ENCODE data around the gene TRPM2.

TRPM2 gene

DNA sequence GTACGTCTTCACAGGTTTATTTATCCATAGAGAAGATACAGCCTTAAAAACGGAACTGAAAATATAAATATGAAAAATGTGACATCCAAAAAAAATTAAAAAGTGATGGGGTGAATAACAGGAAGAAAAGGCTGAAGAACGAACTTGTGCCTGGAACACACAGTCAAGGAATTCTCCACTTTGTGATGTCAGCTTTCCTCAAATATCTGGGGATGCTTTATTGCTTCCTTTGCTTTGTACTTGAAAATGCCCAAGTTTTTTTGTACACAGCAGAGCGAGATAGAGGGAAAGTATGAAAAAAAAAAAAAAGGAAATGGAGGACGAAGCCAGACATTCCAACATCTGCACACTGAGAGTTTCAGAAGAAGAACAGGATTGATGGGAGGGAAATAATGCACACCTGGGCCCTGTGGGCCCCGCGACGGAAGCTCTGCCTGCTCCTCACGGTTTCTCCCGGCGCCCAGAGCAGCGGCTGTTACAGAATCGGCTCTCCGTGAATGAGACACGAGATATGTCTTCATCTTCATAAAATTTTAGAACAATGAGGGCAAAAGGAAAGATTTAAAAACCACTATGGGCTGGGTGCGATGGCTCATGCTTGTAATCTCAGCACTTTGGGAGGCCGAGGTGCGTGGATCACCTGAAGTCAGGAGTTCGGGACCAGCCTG, 91.9 kb downstream of the TRPM2 start:
- DNase-seq: no peak

DNA sequence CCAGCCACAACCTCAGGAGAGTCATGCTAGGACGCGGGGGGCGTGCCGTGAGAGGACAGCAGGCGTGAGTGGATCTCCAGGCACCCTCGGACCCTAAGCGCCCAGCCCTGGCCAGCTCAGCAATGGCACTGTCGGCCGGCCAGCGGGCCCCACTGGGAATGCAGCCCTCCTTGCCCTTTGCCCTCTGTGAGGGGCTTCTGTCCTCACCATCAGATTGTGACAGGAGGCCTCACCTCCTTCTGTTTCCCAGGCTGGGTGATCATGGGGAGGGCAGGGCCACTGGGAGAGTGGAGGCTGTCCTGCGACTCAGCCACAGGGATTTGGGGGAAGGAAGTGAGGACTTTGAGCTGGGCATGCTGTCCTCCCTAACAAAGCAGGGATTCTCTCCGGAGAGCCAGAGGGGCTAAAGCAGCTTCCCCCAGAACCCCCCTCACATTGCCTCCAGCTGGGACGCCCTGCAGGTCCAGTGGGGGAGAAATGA, 95.3 kb downstream of the TRPM2 start:
- DNase-seq: no peak

DNA sequence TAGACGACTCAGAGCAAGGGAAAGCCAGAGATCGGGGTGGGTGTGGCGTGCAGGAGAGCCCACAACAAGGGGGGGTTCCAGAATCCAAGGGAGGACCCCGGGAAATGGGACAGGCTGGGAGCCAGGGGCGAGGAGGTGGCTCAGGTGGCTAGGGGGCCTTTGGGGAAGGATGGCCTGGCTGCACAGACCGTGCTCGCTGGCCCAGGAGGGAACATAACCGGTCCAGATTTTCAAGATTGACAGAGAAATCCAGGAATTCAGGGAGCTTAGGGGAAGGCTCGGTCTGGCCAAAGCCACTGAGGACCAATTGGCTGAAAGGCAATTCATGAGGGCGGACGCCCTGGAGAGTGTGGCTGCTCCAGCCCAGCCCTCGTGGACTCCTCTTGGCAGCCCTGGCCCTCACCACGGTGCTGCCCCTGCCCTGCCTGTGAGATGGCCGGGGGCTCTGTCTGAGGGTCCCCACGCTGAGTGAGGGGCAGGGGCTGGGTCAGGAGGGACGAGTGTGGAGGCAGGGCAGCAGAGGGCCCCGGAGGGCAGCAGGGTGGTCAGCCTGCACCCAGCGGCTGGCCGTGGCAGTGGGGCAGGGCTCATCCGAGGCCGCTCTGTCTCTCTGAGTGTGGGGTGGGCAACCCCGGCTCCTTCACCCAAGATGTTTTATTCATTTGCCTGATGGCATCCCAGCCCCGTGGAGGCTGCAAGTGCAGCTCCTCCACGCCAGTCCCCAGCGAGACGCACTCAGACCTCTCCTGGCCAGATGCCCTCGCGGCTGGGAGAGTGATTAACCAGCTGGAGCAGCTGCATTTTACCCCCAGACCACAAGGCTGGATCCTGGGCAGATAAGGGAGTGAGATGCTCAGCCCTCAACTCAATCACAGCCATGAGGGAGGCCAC, 96.3 kb downstream of the TRPM2 start:
- DNase-seq: no peak

DNA sequence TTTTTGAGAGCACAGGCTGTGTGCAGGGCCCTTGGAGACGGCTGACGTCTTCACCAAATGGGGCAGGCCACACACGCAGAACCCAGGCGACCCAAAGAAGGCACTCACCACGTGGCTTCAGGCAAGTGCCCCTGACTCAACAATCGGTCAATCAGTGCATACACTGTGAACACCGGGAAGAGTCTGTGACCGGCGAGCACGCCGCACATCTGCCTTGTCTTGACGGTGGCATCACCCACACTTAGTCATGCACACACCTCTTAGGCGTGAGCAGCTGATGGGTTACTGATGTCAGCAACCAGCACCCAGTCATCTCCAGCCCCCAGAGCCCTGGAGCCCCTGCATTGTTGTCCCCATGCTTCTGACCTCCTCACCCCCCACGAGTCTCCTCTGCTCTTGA, 97.0 kb downstream of the TRPM2 start:
- no peak for DNase-seq

DNA sequence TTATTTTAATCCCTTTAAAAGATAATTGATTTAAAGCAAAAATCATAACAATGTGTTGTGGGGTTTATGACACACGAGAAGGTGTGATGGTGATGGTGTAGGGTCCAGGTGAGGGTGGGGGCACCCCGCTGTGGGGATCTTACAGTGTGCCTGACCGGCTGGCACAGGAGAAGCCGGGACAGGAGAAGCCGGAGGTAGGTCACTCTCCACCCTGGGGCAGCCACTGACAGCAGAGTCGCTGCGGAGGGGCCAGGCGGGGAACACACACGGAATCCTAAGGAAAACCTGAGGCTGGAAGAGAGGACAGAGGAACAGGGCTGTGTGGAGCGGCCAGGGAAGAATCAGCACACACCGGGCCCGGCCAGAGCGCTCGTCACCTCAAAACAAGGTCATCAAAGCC, 97.6 kb downstream of the TRPM2 start:
- no peak for DNase-seq

DNA sequence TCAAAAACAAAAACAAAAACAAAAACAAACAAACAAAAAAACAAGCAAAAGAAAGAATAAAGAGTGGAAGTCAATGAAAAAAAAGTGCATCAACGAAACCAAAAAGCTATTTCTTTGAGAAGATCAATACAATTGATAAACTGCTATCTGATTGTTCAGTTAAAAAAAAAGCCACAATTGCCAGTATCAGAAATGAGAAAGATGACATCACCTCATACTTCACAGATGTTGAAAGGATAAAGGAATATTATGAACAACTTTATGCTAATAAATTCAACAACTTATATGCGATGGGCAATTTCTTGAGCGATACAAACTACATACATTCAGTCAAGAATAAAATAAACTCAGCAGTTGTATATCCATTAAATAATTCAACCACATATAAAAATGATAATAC, 99.7 kb downstream of the TRPM2 start:
- DNase-seq: no peak

DNA sequence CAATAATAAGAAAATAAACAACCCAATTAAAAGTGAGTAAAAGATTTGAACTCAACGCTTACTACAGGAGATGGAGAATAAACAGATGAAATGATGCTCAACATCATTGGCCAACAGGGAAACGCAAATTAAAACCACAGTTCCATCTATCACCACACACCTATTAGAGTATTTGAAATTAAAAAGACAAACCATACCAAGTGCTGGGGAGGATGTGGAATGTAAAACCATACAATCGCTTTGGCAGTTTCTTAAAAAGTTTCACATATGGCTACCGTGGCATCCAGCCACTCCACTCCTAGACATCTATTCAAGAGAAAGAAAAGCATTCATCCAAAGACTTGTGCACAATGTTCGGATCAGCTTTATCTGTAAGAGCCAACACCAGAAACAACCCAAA, 100.6 kb downstream of the TRPM2 start:
- DNase-seq: no peak

DNA sequence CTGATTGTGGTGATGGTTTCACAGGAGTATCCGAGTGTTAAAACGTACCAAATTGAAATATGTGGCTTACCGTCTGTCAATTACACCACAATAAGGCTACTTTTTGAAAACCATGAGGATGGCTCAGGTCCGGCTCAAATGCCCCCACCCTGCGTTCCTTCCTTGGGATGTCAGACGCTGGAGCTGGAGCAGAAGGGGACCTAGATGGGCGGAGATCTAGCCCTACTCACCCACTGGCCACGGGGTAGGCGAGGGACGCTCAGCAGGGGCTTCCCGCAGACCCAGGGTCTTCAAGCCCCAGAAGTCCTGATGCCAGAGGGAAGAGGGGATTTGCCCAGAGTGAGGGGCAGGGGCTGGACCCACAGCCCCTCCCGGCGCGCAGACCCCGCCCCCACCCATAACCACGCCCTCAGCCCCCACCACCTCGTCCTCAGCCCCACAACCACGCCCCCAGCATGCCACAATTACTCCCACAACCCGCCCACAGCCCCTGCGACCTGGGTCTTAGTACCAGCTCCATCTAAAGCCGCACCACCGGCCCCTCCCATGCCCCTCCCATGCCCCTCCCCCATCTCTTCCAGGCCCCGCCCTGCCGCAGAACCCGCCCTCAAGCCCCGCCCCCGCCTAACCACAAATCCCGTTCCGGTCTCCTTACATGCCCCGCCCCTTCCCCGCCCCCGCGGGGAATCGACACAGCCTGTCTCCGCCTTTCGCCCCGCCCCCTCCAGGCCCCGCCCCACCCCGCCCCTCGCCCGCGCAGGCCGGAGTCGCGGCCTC, 101.5 kb downstream of the TRPM2 start, which contains the start of gene LRRC3:
TSS of gene LRRC3 (plus strand) at position 764 of the 777 bp plus-strand sequence. CDS start 1,135 bp downstream, outside the sequence.
- no peak for DNase-seq

DNA sequence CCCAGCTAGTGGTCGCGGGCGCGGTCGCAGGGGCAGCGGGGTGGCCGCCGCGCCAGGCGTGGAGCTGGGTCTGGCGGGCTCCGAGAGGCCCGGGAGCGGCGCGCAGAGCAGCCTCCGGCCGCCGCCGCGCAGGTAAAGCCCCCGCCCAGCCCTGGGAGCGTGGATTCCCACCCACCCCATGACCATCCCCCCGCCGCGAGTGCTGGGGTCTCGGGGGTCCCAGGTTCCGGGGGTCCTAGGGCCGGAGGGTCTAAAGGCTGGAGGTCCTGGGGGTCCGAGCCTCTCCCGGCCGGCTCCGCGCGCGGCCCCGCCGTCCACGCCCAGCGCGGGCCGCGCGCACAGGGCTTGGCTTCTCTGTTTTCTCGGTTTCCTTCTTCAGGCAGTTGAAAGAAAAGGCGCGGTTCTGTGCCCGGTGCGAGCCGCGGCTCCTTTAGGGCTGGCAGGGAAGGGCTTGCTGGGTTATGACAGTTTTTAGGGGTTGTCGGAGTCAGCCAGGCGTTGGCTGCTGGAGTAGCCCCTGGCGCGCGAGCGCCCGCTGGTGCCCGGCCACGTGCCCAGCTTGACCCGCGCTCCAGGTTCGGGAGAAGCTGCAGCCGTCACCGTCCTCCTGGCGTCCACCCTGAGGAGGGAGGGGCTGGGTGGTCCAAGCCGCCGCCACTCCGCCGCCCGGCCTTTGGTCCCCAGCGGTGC, 102.2 kb downstream of the TRPM2 start:
- peak; percentile 69 for DNase-seq

DNA sequence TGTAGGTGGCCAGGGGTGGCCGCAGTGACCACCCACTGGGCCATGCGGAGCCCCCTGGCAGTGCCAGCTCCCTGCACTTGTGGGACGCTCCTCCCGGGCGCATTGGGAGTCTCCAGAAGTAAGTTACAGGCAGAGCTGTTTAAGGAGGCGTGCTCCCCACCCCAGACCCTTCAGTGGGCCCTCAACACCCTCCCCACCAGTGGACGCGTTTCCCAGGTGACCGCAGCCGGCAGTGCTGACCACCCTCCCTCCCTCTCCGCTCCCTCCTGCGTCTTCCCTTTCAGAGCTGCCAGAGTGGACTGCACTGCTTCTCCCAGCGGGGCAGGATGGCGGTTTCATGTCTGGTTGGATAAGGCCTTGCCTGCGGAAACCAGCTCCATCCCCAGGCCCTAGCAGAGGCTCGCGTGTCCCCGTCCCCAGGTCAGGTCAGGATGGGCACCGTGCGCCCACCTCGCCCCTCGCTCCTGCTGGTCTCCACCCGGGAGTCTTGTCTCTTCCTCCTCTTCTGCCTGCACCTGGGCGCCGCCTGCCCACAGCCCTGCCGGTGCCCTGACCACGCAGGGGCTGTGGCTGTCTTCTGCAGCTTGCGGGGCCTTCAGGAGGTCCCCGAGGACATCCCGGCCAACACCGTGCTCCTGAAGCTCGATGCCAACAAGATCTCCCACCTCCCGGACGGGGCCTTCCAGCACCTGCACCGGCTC, 102.9 kb downstream of the TRPM2 start:
- no peak for DNase-seq

DNA sequence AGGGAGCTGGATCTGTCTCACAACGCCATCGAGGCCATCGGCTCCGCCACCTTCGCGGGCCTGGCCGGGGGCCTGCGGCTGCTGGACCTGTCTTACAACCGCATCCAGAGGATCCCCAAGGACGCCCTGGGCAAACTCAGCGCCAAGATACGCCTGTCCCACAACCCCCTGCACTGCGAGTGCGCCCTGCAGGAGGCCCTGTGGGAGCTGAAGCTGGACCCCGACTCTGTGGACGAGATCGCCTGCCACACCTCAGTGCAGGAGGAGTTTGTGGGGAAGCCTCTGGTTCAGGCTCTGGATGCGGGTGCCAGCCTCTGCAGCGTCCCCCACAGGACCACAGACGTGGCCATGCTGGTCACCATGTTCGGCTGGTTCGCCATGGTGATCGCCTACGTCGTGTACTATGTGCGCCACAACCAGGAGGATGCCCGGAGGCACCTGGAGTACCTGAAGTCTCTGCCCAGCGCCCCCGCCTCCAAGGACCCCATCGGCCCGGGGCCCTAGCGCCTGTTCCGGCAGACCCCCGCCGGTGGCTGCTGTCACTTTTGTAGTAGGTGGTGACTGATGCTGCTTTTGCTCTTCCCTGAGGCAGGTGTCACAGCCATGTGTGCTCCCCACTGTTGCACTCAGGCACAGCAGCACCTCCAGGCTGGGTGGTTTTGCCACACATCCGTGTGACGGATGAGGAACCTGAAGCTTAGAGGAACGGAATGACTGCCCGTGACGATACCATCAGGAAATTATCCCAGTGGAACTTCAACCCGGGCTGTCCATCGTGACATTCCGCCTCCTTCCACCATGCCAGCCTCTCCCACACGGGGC, 103.7 kb downstream of the TRPM2 start:
- DNase-seq: no peak

DNA sequence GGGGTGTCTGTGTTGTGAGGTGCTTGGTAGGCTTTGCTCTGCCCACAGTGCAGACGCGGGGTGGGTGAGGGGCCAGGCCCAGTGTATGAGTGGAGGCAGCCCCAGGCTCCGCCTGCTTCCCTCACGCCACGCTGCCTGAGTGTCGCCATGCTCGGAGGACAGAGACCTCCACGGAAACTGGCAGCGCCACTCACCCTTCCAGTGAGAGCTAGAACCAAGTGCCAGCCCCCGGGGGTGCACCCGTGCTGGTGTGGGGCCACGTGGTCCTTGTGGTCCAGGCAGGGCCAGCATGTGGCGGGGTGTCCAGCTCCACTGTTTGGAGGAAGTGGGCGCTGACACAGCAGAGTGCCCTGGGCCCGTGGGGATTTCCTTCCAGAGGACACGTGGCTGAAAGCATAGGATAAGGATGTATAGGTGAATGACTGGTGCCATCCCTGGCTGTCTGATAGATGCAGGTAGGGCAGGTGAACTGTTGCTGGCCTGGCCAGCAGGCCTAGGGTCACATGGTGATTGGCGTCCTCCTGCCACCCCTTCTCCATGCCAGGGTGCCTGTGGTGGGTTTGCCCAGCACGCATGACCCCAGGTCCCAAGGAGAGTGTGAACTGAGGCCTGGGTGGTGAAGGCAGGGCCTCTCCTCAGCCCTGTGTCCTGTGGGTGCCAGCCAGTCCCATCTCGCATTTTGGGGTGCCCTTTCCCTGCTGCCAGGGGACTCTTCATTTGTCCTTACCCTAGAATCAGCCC, 105.7 kb downstream of the TRPM2 start:
- DNase-seq: no peak

DNA sequence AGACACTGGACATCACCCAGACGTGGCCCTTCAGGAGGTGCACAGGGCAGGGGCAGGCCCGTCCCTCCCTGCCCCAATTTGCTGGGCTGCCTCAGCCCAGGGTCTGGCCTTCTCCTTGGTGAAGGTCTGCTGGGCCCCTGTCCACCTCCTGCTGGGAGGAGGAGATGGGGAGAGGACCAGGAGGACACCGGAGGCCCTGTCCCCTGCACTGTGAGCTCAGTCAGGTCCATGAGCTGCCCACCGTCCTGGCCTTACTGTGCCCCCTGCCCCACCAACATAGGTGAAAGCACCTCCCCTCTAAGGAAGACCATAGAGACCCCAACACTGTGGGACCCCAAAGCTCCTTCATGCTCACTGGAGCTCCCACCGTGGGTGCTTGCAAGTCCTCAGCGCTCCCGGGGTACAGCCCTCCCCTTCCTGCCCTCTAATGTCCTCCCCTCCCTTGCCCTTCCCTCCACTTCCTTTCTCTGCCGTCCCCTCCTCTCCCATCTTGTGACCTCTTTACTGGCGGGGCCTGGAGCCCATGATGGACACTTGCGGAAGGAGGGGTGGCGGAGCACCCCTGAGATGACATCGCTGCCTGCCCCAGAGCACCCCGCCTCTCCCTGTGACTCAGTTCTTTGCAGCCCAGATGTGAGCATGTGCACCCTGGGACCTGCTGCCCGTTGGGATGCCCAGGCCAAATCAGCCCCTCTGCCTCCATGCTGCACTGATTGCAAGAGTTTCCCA, 106.5 kb downstream of the TRPM2 start:
- no peak for DNase-seq

DNA sequence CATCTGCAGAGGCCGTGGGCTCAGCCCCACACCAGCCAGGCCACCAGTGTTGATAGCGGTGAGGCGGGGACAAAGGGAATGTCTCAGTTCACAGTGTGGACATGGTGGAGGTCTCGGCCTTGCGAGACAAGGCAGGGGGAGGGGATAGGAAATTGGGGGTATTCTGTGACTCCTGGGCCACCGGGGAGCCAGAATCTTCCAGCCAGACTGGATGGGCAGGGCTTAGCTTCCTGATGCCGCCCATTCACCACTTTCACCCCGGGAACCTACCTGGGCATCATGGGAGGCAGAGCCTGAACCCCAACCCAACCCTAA, 107.0 kb downstream of the TRPM2 start:
- DNase-seq: no peak

DNA sequence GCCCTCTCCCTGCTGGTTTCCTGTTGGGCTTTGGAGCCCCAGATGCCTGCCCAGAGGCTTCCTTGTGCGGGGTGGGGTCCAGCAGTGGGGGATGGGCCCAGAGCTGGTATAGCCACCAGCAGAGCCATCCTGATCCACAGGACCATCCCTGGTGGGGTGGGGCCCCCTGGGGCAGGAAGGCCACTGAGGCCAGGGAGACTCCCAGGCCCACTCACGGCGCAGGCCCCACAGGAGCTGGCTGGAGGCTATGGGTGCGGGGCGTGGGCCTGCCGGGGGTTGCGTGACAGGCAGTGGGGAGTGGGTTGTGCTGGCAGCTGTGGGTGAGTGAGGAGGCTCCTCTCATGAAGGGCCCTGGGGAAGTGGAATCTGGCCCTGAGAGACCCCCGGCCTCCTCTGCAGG, 107.6 kb downstream of the TRPM2 start:
- DNase-seq: no peak

DNA sequence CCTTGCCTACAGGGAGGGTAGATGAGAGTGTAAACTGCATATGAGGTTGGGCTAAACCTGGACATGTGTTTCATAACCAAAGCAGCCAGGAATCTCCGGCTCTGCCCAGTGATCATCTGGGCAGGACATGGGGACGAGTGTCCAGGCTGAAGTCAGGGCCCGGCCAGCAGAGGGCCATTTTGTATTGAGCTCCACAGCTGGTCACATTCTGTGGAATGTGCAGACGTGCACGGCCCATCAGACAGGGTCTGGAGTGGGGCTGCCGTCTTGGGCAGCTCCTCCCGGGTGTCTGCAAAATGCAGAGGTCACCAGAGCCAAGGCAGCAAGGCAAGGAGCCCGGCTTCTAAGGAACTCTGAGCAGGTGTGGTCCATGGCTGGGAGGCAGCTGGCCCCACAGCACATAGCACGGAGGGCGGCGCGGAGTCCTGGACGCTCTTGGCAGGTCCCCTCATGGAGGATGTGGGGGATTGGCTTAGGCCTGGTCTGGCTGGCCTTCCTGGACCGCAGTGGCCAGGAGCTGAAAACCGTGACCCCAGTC, 108.1 kb downstream of the TRPM2 start:
- no peak for DNase-seq

DNA sequence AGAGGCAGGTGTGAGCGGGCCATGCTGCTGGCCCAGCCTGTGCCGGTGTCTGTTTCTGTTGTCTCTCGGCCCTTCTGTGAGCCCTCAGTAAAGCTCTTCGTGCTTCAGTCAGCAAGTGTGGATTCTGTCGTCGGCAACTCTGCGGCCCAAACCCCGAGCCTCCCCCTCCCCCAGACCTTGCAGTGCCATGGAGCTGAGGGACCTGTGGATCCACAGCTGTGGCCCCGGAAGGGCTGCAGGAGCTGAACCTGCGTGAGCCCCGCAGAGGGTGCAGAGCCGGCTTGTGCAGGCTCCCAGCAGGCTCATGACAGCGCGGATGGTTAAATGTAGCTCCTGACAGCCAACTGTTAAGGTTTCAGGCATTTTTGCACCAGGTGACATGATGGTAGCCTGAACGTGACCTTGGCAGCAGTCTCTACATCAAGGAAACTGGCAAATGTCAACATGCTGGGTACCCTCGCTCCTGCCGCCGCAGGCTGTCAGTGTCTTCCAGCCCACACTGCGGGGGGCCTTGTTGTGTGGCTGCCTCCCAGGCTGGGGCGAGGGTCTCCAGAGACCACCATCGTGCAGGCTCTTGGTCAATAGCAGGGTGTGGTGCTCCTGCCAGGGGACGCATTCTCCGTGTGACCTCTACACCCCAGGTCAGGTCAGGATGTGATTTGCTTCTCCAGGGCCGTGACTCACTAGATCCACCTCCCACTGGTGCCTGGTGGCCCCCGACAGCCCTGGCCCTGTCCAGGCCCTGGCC, 108.8 kb downstream of the TRPM2 start:
- DNase-seq: no peak

DNA sequence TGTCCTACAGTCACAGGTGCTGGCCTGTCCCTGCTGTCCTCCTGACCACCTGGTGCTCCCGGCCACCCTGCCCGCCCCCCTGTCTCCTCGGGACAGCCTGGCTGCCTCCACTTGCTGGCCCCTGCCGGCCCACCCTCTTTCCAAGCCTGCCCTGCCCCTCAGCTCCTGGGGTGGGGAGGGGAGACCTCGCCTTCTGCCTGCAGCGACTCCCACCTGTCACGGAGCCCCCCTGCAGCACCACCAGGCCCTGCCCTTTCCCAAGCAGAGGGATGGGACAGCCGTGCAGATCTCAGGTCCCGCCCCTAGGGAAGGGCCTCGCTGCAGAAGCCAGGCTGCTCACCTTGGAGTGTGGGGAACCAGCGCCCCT, 109.4 kb downstream of the TRPM2 start:
- no peak for DNase-seq
